GM12874 (cell line): ENCODE data around the gene ALDH3A2.

Experiments
- TF ChIP-seq, protein P1 (sequence below): IDR thresholded peaks from 2 replicates; pipeline ENCODE4 v1.5.1; 2011; ENCODE audit warnings: low read depth, mild to moderate bottlenecking, control low read depth, low read length, moderate library complexity; ENCODE audit not compliant: insufficient read depth

Gene ALDH3A2

DNA sequence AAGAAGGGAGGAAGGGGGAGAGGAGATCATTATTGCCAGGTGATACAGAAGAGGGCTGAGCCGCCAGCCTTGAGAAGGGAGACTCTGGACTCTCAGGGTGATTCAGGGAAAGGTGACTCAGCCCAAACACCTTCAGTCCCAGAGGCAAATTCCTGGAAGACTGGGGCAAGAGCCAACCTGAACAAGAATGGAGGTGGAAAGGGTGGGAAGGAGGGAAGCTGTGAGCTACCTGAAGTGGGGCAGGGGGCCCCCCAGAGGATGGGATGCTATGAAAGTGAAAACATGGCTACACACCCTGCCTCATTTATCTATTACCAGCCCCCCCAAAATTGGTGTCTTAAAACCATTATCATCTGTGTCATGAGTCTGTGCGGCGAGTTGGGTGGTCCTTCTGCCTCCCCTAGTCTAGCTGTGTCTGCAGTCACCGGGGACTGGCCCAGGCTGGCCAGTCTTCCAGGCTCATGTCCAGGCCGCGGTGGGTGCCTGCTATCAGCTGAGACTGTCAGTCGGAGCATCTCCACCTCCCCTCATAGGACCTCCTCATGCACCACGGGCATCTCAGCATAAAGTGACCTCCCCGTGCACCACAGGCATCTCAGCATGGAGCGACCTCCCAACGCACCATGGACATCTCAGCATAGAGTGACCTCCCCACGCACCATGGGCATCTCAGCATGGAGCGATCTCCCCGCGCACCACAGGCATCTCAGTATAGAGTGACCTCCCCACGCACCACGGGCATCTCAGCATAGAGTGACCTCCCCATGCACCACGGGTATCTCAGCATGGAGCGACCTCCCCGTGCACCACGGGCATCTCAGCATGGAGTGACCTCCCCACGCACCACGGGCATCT lies 71.0 kb downstream of the ALDH3A2 start:
- TF ChIP-seq, protein P1, sequence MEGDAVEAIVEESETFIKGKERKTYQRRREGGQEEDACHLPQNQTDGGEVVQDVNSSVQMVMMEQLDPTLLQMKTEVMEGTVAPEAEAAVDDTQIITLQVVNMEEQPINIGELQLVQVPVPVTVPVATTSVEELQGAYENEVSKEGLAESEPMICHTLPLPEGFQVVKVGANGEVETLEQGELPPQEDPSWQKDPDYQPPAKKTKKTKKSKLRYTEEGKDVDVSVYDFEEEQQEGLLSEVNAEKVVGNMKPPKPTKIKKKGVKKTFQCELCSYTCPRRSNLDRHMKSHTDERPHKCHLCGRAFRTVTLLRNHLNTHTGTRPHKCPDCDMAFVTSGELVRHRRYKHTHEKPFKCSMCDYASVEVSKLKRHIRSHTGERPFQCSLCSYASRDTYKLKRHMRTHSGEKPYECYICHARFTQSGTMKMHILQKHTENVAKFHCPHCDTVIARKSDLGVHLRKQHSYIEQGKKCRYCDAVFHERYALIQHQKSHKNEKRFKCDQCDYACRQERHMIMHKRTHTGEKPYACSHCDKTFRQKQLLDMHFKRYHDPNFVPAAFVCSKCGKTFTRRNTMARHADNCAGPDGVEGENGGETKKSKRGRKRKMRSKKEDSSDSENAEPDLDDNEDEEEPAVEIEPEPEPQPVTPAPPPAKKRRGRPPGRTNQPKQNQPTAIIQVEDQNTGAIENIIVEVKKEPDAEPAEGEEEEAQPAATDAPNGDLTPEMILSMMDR, result no peak

- TF ChIP-seq, protein P1, result no peak
Measured at GRCh38 chr17:19720210-19720475, 71.6 kb downstream of the ALDH3A2 start.

DNA sequence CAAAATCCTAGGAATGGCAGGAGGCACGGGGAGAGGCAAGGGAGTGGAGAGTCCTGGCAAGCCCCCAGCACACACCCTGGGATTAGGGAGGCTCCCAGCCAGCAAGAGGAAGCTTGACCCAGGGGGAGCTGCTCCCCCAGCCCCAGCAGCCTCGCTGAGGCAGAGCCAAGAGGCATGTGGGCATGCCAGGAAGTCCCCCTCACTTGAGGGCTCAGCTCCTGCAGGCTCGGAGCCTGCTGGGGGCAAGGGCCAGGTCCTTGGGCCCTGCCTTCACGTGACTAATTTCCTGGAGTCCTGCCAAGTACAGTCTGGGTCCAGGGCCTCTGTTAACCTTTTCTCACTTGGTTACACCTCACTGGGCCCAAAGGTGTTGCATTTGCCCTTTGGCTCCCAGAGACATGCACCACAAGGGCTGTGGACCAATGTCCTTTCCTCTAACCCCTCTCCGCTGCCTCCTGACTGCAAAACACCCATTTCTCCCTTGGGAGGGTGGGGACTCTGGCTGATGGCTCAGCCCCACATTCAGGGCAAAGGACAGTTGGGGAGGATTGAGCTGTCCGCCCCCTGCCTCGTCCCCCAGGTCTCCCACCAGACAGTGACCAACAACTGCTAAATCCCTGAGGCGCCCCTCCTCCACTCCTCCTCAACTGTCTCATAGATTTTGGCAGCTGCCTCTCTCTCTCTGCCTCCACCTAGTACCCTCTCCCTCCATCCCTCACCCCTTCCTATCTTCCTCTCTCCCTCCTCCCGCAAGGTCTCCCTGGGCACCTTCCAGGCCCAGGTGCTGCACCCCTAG lies 72.3 kb downstream of the ALDH3A2 start:
- TF ChIP-seq, protein P1, result no peak

GRCh38 chr17:19723964-19724363 lies 75.4 kb downstream of the ALDH3A2 start:
- TF ChIP-seq, protein P1, result no peak

GRCh38 chr17:19724501-19725420 lies 76.2 kb downstream of the ALDH3A2 start:
- TF ChIP-seq, protein P1, result no peak

DNA sequence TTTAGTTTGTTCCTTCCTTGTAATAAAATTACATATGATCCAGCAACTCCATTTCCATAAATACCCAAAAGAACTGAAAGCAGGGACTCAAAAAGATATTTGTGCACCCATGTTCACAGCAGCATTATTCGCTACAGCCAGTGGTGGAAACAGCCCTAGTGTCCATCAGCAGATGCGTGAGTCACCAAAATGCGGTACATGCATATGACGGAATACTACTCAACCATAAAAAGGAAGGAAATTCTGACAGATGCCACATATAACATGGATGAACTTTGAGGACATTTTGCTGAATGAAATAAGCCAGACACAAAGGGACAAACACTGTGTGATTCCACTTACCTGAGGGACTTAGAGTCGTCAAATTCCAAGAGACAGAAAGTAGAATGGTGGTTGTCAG lies 76.9 kb downstream of the ALDH3A2 start:
- TF ChIP-seq, protein P1, result no peak
